Tibial nerve (tissue), 4 donors: ENCODE measurements around the gene SYNRG. TPM values are rescaled to one million over a fixed set of nuclear protein-coding genes. Genes with fewer than 3 reads are reported as not detected.
A peak's percentile ranks its signal among the peaks of the same experiment; 100 is the strongest.

ENCODE experiments used
- DNase-seq, 2 donors: peaks; one replicate each; pipeline ENCODE4 v3.0.0-alpha.2; 2019; ENCODE audit warnings: low spot score in 2 of 2
- H3K27ac ChIP-seq, 4 donors: fragments of 200-600 bp; sonication (generic) in 3 of 4; one replicate each; pipeline ENCODE4 v1.5.1; 2017 to 2019; ENCODE audit warnings: mild to moderate bottlenecking in 1 of 4
- H3K27me3 ChIP-seq, 2 donors: fragments of 200-600 bp; sonication (generic) in 1 of 2; one replicate each; pipeline versions ENCODE4 v1.5.1 to v1.6.0; 2017 to 2019
- H3K36me3 ChIP-seq, 3 donors: fragments of 200-600 bp; sonication (generic); one replicate each; pipeline ENCODE4 v1.5.1; 2018 to 2019
- H3K4me1 ChIP-seq, 4 donors: fragments of 200-600 bp; sonication (generic) in 3 of 4; one replicate each; pipeline ENCODE4 v1.5.1; 2017 to 2019
- H3K4me3 ChIP-seq, 4 donors: fragments of 200-600 bp; sonication (generic) in 3 of 4; one replicate each; pipeline ENCODE4 v1.5.1; 2017 to 2019; ENCODE audit warnings: mild to moderate bottlenecking in 1 of 4, moderate library complexity in 1 of 4
- H3K9me3 ChIP-seq, 4 donors: fragments of 200-600 bp; sonication (generic) in 3 of 4; one replicate each; pipeline ENCODE4 v1.5.1; 2017 to 2019
- CTCF ChIP-seq, 5 experiments: fragments of 200-600 bp in 3 of 5; fragments of 450-650 bp in 2 of 5; sonication (generic) in 3 of 5; IDR thresholded peaks; one replicate each; pipeline ENCODE4 v1.5.1; 2016 to 2019; ENCODE audit warnings: antibody characterized with exemption in 5 of 5, mild to moderate bottlenecking in 3 of 5, moderate library complexity in 2 of 5
- EP300 ChIP-seq, 2 donors: sonication (generic); formaldehyde crosslinking; IDR thresholded peaks; one replicate each; pipeline ENCODE4 v1.6.1; 2017; ENCODE audit warnings: antibody characterized with exemption in 2 of 2, mild to moderate bottlenecking in 1 of 2
- POLR2A ChIP-seq, 2 donors: fragments of 450-650 bp; IDR thresholded peaks; one replicate each; pipeline ENCODE4 v1.6.1; 2017; ENCODE audit warnings: antibody characterized with exemption in 2 of 2, mild to moderate bottlenecking in 2 of 2, moderate library complexity in 2 of 2
- WGBS, 2 donors: methylation state at CpG; one replicate each; pipeline ENCODE4 v1.1.5; 2018; 5-methylcytosine and 5-hydroxymethylcytosine counted together
- total RNA-seq, 4 donors: library from RNA; depleted of rRNA; stranded (reverse); fragments of >200 nt; gene quantifications; one replicate each; pipeline ENCODE4 v1.1.0, GENCODE V29; 2016

Gene SYNRG
- total RNA-seq, 4 donors from 2014 or later, result 26.8 to 42.3 (median 31.1) TPM

- peak in 1 of 2 donors; percentile 26 for DNase-seq
- WGBS, 2 donors, result 0 to 2% methylated on average over 25 of the region's 26 CpGs
- TF ChIP-seq CTCF (IDR thresholded peaks at IDR 0.05), result no peak
- TF ChIP-seq POLR2A (IDR thresholded peaks at IDR 0.05), result no peak
- TF ChIP-seq EP300 (IDR thresholded peaks at IDR 0.05), result no peak
- Histone ChIP-seq H3K9me3 (no peaks in the 10 kb centered on the region), H3K27ac (peak overlapping the region; percentile 87 to 97 (median 93)), H3K36me3 (peaks cover 0 to 22% (median 0%) of the 10 kb centered on the region in 3 donors), H3K4me1 (peaks cover 0 to 26% (median 16%) of the 10 kb centered on the region in 4 donors), H3K27me3 (no peaks in the 10 kb centered on the region), H3K4me3 (peak overlapping the region; percentile 78 to 98 (median 93))
Measured at GRCh38 chr17:37608351-37609169, 658 bp downstream of the SYNRG start.

- peak overlapping the region in 2 of 4 donors; percentile 93 for H3K27ac ChIP-seq
- WGBS, 2 donors, result 75% methylated on average over 26 of the region's 26 CpGs
Measured at GRCh38 chr17:37607637-37608331, 1.4 kb downstream of the SYNRG start.

GRCh38 chr17:37605813-37606505 is 3.3 kb downstream of the SYNRG start:
- no peak overlapping the region for H3K4me3 ChIP-seq
- peaks cover 0 to 8% (median 0%) of the 10 kb centered on the region in 3 donors for H3K36me3 ChIP-seq
- H3K4me1 ChIP-seq, result peaks cover 0 to 26% (median 16%) of the 10 kb centered on the region in 4 donors
- DNase-seq, result no peak
- 81 to 83% methylated on average over 7 of the region's 7 CpGs for WGBS, 2 donors
- H3K9me3 ChIP-seq, result no peaks in the 10 kb centered on the region
- TF ChIP-seq EP300 (IDR thresholded peaks at IDR 0.05) (no peak), CTCF (IDR thresholded peaks at IDR 0.05) (no peak), POLR2A (IDR thresholded peaks at IDR 0.05) (no peak)
- H3K27me3 ChIP-seq, result no peaks in the 10 kb centered on the region
- H3K27ac ChIP-seq, result no peak overlapping the region

More at GRCh38 chr17:37607637-37608331, 1.4 kb downstream of the SYNRG start:
- Histone ChIP-seq H3K27me3 (no peaks in the 10 kb centered on the region), H3K9me3 (no peaks in the 10 kb centered on the region), H3K36me3 (peaks cover 0 to 17% (median 0%) of the 10 kb centered on the region in 3 donors), H3K4me3 (peak overlapping the region in 3 of 4 donors; percentile 90 to 98 (median 96)), H3K4me1 (peaks cover 0 to 26% (median 16%) of the 10 kb centered on the region in 4 donors)
- TF ChIP-seq EP300 (IDR thresholded peaks at IDR 0.05) (no peak), POLR2A (IDR thresholded peaks at IDR 0.05) (no peak), CTCF (IDR thresholded peaks at IDR 0.05) (no peak)
- DNase-seq, result no peak

- H3K27ac ChIP-seq, result no peak overlapping the region
- no peak overlapping the region for H3K4me3 ChIP-seq
- peaks cover 0 to 12% (median 0%) of the 10 kb centered on the region in 3 donors for H3K36me3 ChIP-seq
- no peaks in the 10 kb centered on the region for H3K9me3 ChIP-seq
- peaks cover 0 to 25% (median 16%) of the 10 kb centered on the region in 4 donors for H3K4me1 ChIP-seq
- no peak for DNase-seq
- TF ChIP-seq CTCF (IDR thresholded peaks at IDR 0.05) (no peak), EP300 (IDR thresholded peaks at IDR 0.05) (no peak), POLR2A (IDR thresholded peaks at IDR 0.05) (no peak)
- H3K27me3 ChIP-seq, result no peaks in the 10 kb centered on the region
- WGBS, 2 donors, result 76 to 79% methylated on average over 4 of the region's 4 CpGs
Measured at GRCh38 chr17:37605081-37605480, 4.1 kb downstream of the SYNRG start.
